ENCODE data around the gene RARA.

RARA gene

GRCh38 chr17:40361925-40362695, 53.1 kb downstream of the RARA start:
- Mint-ChIP-seq H3K36me3 (ENCODE audit: low read depth) (no peaks in the 10 kb centered on the region), H3K4me3 (peak overlapping the region; percentile 68 to 71 (median 69)), H3K27ac (no peak overlapping the region), H3K9me3 (no peaks in the 10 kb centered on the region), H3K4me1 (peaks cover 15% of the 10 kb centered on the region), H3K27me3 (ENCODE audit: low read depth) (peaks cover 31% of the 10 kb centered on the region)
- TF ChIP-seq CTCF (IDR thresholded peaks at IDR 0.05; ENCODE audit: unreplicated experiment in 3 of 3), result no peak

- Mint-ChIP-seq H3K4me3 (peak overlapping the region; percentile 68 to 71 (median 69)), H3K9me3 (no peaks in the 10 kb centered on the region), H3K4me1 (peaks cover 11% of the 10 kb centered on the region), H3K36me3 (ENCODE audit: low read depth) (no peaks in the 10 kb centered on the region), H3K27me3 (ENCODE audit: low read depth) (peaks cover 31% of the 10 kb centered on the region), H3K27ac (no peak overlapping the region)
- peak; percentile 68 to 77 (median 71) for TF ChIP-seq CTCF (IDR thresholded peaks at IDR 0.05; ENCODE audit: unreplicated experiment in 3 of 3)
These were observed 53.7 kb downstream of the RARA start for GRCh38 chr17:40362696-40363110.

- H3K4me1 Mint-ChIP-seq, result peaks cover 5% of the 10 kb centered on the region
- no peaks in the 10 kb centered on the region for H3K9me3 Mint-ChIP-seq
- H3K4me3 Mint-ChIP-seq, result peak overlapping the region; percentile 80 to 83 (median 81)
- peaks cover 31% of the 10 kb centered on the region for H3K27me3 Mint-ChIP-seq (ENCODE audit: low read depth)
- no peak for TF ChIP-seq CTCF (IDR thresholded peaks at IDR 0.05; ENCODE audit: unreplicated experiment in 3 of 3)
- no peaks in the 10 kb centered on the region for H3K36me3 Mint-ChIP-seq (ENCODE audit: low read depth)
- H3K27ac Mint-ChIP-seq, result no peak overlapping the region
These were observed 54.3 kb downstream of the RARA start for GRCh38 chr17:40363111-40363827.

- peaks cover 31% of the 10 kb centered on the region for H3K27me3 Mint-ChIP-seq (ENCODE audit: low read depth)
- H3K4me1 Mint-ChIP-seq, result no peaks in the 10 kb centered on the region
- H3K9me3 Mint-ChIP-seq, result no peaks in the 10 kb centered on the region
- H3K36me3 Mint-ChIP-seq (ENCODE audit: low read depth), result no peaks in the 10 kb centered on the region
- H3K4me3 Mint-ChIP-seq, result peak within 1 kb of the TSS; percentile 73 to 83 (median 80)
- H3K27ac Mint-ChIP-seq, result no peak within 1 kb of the TSS
- no peak for TF ChIP-seq CTCF (IDR thresholded peaks at IDR 0.05; ENCODE audit: unreplicated experiment in 3 of 3)
These were observed 55.3 kb downstream of the RARA start, which contains the start of gene GJD3 for GRCh38 chr17:40364121-40364861. GJD3 (minus strand) TSS chr17:40364737; CDS start chr17:40363815, 922 bp downstream.

- Mint-ChIP-seq H3K9me3 (no peaks in the 10 kb centered on the region), H3K27ac (no peak overlapping the region), H3K4me1 (no peaks in the 10 kb centered on the region), H3K4me3 (peak overlapping the region; percentile 64 to 80 (median 68)), H3K36me3 (ENCODE audit: low read depth) (no peaks in the 10 kb centered on the region), H3K27me3 (ENCODE audit: low read depth) (peaks cover 35% of the 10 kb centered on the region)
- no peak for TF ChIP-seq CTCF (IDR thresholded peaks at IDR 0.05; ENCODE audit: unreplicated experiment in 3 of 3)
These were observed 55.9 kb downstream of the RARA start for GRCh38 chr17:40364906-40365305.
